ENCODE measurements around the gene ZBTB4. TPM values are rescaled to one million over a fixed set of nuclear protein-coding genes. Genes with fewer than 3 reads are reported as not detected.

Gene ZBTB4
- total RNA-seq, 1 donor from 2014 or later: 84.7 TPM

- Histone ChIP-seq H3K4me1 (no peaks in the 10 kb centered on the region), H3K4me3 (no peak overlapping the region), H3K36me3 (no peaks in the 10 kb centered on the region), H3K27ac (no peak overlapping the region), H3K9me3 (no peaks in the 10 kb centered on the region), H3K27me3 (no peaks in the 10 kb centered on the region)
- intact Hi-C loops (cut with DNase I): no loop called here
- DNase-seq (no peak), ATAC-seq (no peak)
- TF ChIP-seq CTCF (IDR thresholded peaks at IDR 0.05): no peak
Measured at GRCh38 chr17:7417056-7417655, 62.3 kb downstream of the ZBTB4 start.

GRCh38 chr17:7416323-7416722, 63.1 kb downstream of the ZBTB4 start:
- no peak for ATAC-seq
- TF ChIP-seq CTCF (IDR thresholded peaks at IDR 0.05): no peak
- H3K9me3 ChIP-seq: no peaks in the 10 kb centered on the region
- intact Hi-C loops (cut with DNase I): no loop called here
- no peak for DNase-seq
- H3K4me3 ChIP-seq: no peak overlapping the region
- H3K27ac ChIP-seq: no peak overlapping the region
- no peaks in the 10 kb centered on the region for H3K36me3 ChIP-seq
- H3K4me1 ChIP-seq: no peaks in the 10 kb centered on the region
- H3K27me3 ChIP-seq: no peaks in the 10 kb centered on the region

- no peaks in the 10 kb centered on the region for H3K36me3 ChIP-seq
- no peak for ATAC-seq
- no peaks in the 10 kb centered on the region for H3K4me1 ChIP-seq
- intact Hi-C loops (cut with DNase I): no loop called here
- no peak for TF ChIP-seq CTCF (IDR thresholded peaks at IDR 0.05)
- H3K4me3 ChIP-seq: no peak overlapping the region
- no peaks in the 10 kb centered on the region for H3K9me3 ChIP-seq
- H3K27me3 ChIP-seq: no peaks in the 10 kb centered on the region
- DNase-seq: no peak
- no peak overlapping the region for H3K27ac ChIP-seq
Measured at GRCh38 chr17:7415784-7416183, 63.6 kb downstream of the ZBTB4 start.

- no peak for DNase-seq
- no peak for ATAC-seq
- no peak for TF ChIP-seq CTCF (IDR thresholded peaks at IDR 0.05)
- Histone ChIP-seq H3K27ac (no peak overlapping the region), H3K36me3 (no peaks in the 10 kb centered on the region), H3K4me1 (no peaks in the 10 kb centered on the region), H3K4me3 (no peak overlapping the region), H3K27me3 (no peaks in the 10 kb centered on the region), H3K9me3 (no peaks in the 10 kb centered on the region)
- intact Hi-C loops (cut with DNase I): no loop called here
Measured at GRCh38 chr17:7414837-7415236, 64.6 kb downstream of the ZBTB4 start.

- Histone ChIP-seq H3K27me3 (no peaks in the 10 kb centered on the region), H3K9me3 (no peaks in the 10 kb centered on the region), H3K36me3 (no peaks in the 10 kb centered on the region), H3K4me1 (no peaks in the 10 kb centered on the region), H3K27ac (no peak overlapping the region), H3K4me3 (no peak overlapping the region)
- no peak for TF ChIP-seq CTCF (IDR thresholded peaks at IDR 0.05)
- no peak for ATAC-seq
- intact Hi-C loops (cut with DNase I): no loop called here
- no peak for DNase-seq
Measured at GRCh38 chr17:7413346-7413985, 66.0 kb downstream of the ZBTB4 start.

GRCh38 chr17:7411427-7411750, 68.0 kb downstream of the ZBTB4 start:
- Histone ChIP-seq H3K9me3 (no peaks in the 10 kb centered on the region), H3K27me3 (no peaks in the 10 kb centered on the region), H3K36me3 (no peaks in the 10 kb centered on the region), H3K4me3 (no peak overlapping the region), H3K27ac (no peak overlapping the region), H3K4me1 (no peaks in the 10 kb centered on the region)
- no peak for DNase-seq
- ATAC-seq: no peak
- no peak for TF ChIP-seq CTCF (IDR thresholded peaks at IDR 0.05)
- intact Hi-C loops (cut with DNase I): no loop called here

All from upper lobe of right lung (tissue), 1 donor.